ENCODE results near the gene USP48. TPM values are rescaled to one million over a fixed set of nuclear protein-coding genes. Genes with fewer than 3 reads are reported as not detected.

USP48 gene
- polyA plus RNA-seq, 2 of the 4 experiments (the other 2 are of a cell fraction) = 22.8 to 27.4 TPM

GRCh38 chr1:21782868-21783678 is at the start of gene USP48 (continued):
- no peak for TF ChIP-seq FOSB (CRISPR knock-in tag; IDR thresholded peaks at IDR 0.05)
- TF ChIP-seq NFE2L2 (conservative IDR thresholded peaks at IDR 0.05; ENCODE audit: low read length) = no peak
- TF ChIP-seq SMC3 (IDR thresholded peaks at IDR 0.05) = no peak
- no peak for TF ChIP-seq CHD4 (IDR thresholded peaks at IDR 0.05; ENCODE audit: borderline replicate concordance)
- TF ChIP-seq ESRRA (IDR thresholded peaks at IDR 0.05; ENCODE audit: borderline replicate concordance, low read length) = no peak
- 0 out of 2 replicates have a peak, but pooled peaks have one; percentile 31 for TF ChIP-seq TP53 (CRISPR knock-in tag; IDR thresholded peaks at IDR 0.05)
- no peak; the same call in 1 of the 2 replicates for TF ChIP-seq GATA3 (IDR thresholded peaks at IDR 0.05; ENCODE audit: borderline replicate concordance)
- no peak for TF ChIP-seq EHMT2 (IDR thresholded peaks at IDR 0.05; ENCODE audit: low read depth)
- TF ChIP-seq TFCP2L1 (CRISPR knock-in tag; IDR thresholded peaks at IDR 0.05) = no peak; the same call in 1 of the 2 replicates
- 0 out of 2 replicates have a peak, but pooled peaks have one; percentile 4 for TF ChIP-seq ZC3H11A (IDR thresholded peaks at IDR 0.05)

GRCh38 chr1:21831454-21831970 is 48.6 kb upstream of the USP48 start:
- H3K4me2 ChIP-seq = no peak overlapping the region
- POLR2A ChIA-PET = no interaction called here
- TF ChIP-seq EP300 (IDR thresholded peaks at IDR 0.05) = no peak
- TF ChIP-seq RAD21 (conservative IDR thresholded peaks at IDR 0.05 in 1 of 2, IDR thresholded peaks at IDR 0.05 in 1 of 2) = no peak
- TF ChIP-seq NR3C1 (IDR thresholded peaks at IDR 0.05) = no peak
- TF ChIP-seq TFCP2L1 (CRISPR knock-in tag; IDR thresholded peaks at IDR 0.05) = no peak
- no peak for TF ChIP-seq KDM1A (IDR thresholded peaks at IDR 0.05; ENCODE audit: low read depth)
- TF ChIP-seq E2F6 (IDR thresholded peaks at IDR 0.05; ENCODE audit: borderline replicate concordance, low read depth) = no peak
- TF ChIP-seq FOSB (CRISPR knock-in tag; IDR thresholded peaks at IDR 0.05) = no peak
- no peak for TF ChIP-seq HDAC2 (IDR thresholded peaks at IDR 0.05)
- TF ChIP-seq ATOH8 (CRISPR knock-in tag; IDR thresholded peaks at IDR 0.05; ENCODE audit: low read depth) = no peak
- no peak for TF ChIP-seq CBX2 (IDR thresholded peaks at IDR 0.05; ENCODE audit: borderline replicate concordance, low read depth)
- no peak for TF ChIP-seq HOXB5 (CRISPR knock-in tag; IDR thresholded peaks at IDR 0.05)
- no peak for TF ChIP-seq MYC (IDR thresholded peaks at IDR 0.05; ENCODE audit: borderline replicate concordance, low read length)
- TF ChIP-seq RFX5 (IDR thresholded peaks at IDR 0.05) = no peak
- TF ChIP-seq NFE2L2 (conservative IDR thresholded peaks at IDR 0.05; ENCODE audit: low read length) = no peak
- TF ChIP-seq SMC3 (IDR thresholded peaks at IDR 0.05) = no peak
- no peak for TF ChIP-seq ZC3H11A (IDR thresholded peaks at IDR 0.05)
- TF ChIP-seq CBX8 (IDR thresholded peaks at IDR 0.05) = no peak
- TF ChIP-seq JUN (IDR thresholded peaks at IDR 0.05) = no peak
- WGBS (ENCODE audit: missing lambda C conversion rate) = 92% methylated on average over 10 of the region's 14 CpGs
- H3K27ac ChIP-seq = no peak overlapping the region
- no peaks in the 10 kb centered on the region for H3K4me1 ChIP-seq
- H3K4me3 ChIP-seq = no peak overlapping the region
- no peak for DNase-seq (ENCODE audit: low read depth in 1 of 2, low spot score in 1 of 2)
- H3K9me3 ChIP-seq = peaks cover 21% of the 10 kb centered on the region
- CTCF ChIA-PET = no interaction called here
- no peak for FAIRE-seq
- ATAC-seq = no peak

- CTCF ChIA-PET = no interaction called here
These were observed 48.0 kb upstream of the USP48 start for GRCh38 chr1:21830792-21831453.

More at GRCh38 chr1:21830792-21831453, 48.0 kb upstream of the USP48 start:
- Histone ChIP-seq H3K4me3 (no peak overlapping the region), H3K4me1 (no peaks in the 10 kb centered on the region), H3K4me2 (no peak overlapping the region), H3K9me3 (peaks cover 21% of the 10 kb centered on the region), H3K27ac (no peak overlapping the region)
- no peak for DNase-seq (ENCODE audit: low read depth in 1 of 2, low spot score in 1 of 2)
- TF ChIP-seq NFE2L2 (conservative IDR thresholded peaks at IDR 0.05; ENCODE audit: low read length) = no peak
- no peak for TF ChIP-seq POLR2AphosphoS2 (conservative IDR thresholded peaks at IDR 0.05; ENCODE audit: low read length)
- no peak for TF ChIP-seq HMGXB4 (CRISPR knock-in tag; IDR thresholded peaks at IDR 0.05; ENCODE audit: borderline replicate concordance)
- no peak for TF ChIP-seq JUN (IDR thresholded peaks at IDR 0.05)
- TF ChIP-seq ESRRA (IDR thresholded peaks at IDR 0.05; ENCODE audit: borderline replicate concordance, low read length) = no peak
- no peak for TF ChIP-seq EHF (CRISPR knock-in tag; IDR thresholded peaks at IDR 0.05)
- POLR2A ChIA-PET = no interaction called here
- no peak for FAIRE-seq
- ATAC-seq = no peak
- 97% methylated on average over 9 of the region's 23 CpGs for WGBS (ENCODE audit: missing lambda C conversion rate)
